ENCODE measurements around the gene GBF1.

The GBF1 gene

GRCh38 chr10:102398172-102399020, 153.1 kb downstream of the GBF1 start:
- DNase-seq, result no peak

- peak; percentile 57 for DNase-seq
Measured at GRCh38 chr10:102399217-102400021, 154.1 kb downstream of the GBF1 start.

GRCh38 chr10:102400076-102400475, 154.7 kb downstream of the GBF1 start:
- DNase-seq, result no peak

GRCh38 chr10:102400598-102401341, 155.4 kb downstream of the GBF1 start:
- no peak for DNase-seq

- no peak for DNase-seq
Measured at GRCh38 chr10:102401342-102401654, 156.0 kb downstream of the GBF1 start.

- DNase-seq, result no peak
Measured at GRCh38 chr10:102401735-102402511, 156.6 kb downstream of the GBF1 start.

- no peak for DNase-seq
Measured at GRCh38 chr10:102402512-102402896, 157.2 kb downstream of the GBF1 start.

GRCh38 chr10:102403115-102403514, 157.8 kb downstream of the GBF1 start:
- no peak for DNase-seq

- DNase-seq, result no peak
Measured at GRCh38 chr10:102404361-102405107, 159.2 kb downstream of the GBF1 start.

- no peak for DNase-seq
Measured at GRCh38 chr10:102405108-102405571, 159.8 kb downstream of the GBF1 start.

- DNase-seq, result no peak
Measured at GRCh38 chr10:102405632-102406031, 160.3 kb downstream of the GBF1 start.

GRCh38 chr10:102406815-102407214, 161.5 kb downstream of the GBF1 start:
- no peak for DNase-seq

- no peak for DNase-seq
Measured at GRCh38 chr10:102407425-102408130, 162.2 kb downstream of the GBF1 start.

- DNase-seq, result no peak
Measured at GRCh38 chr10:102408131-102408727, 162.9 kb downstream of the GBF1 start.

- DNase-seq, result no peak
Measured at GRCh38 chr10:102408728-102409603, 163.6 kb downstream of the GBF1 start.

GRCh38 chr10:102409604-102410428, 164.5 kb downstream of the GBF1 start:
- no peak for DNase-seq

- no peak for DNase-seq
Measured at GRCh38 chr10:102410429-102411073, 165.2 kb downstream of the GBF1 start.

Measured in NCI-H446 treated with DMSO at 0.1 percent for 48 hours (cell line).